ENCODE results near the gene RHOF.

RHOF gene

GRCh38 chr12:121812921-121813896 lies 19.7 kb upstream of the RHOF start:
- no peak for TF ChIP-seq CTCF (IDR thresholded peaks at IDR 0.05; ENCODE audit: extremely low read depth, missing control alignments)
- no peak for DNase-seq (ENCODE audit: low spot score)

- TF ChIP-seq CTCF (IDR thresholded peaks at IDR 0.05; ENCODE audit: extremely low read depth, missing control alignments) = no peak
- peak; percentile 80 for DNase-seq (ENCODE audit: low spot score)
Measured at GRCh38 chr12:121812320-121812871, 18.9 kb upstream of the RHOF start.

GRCh38 chr12:121811434-121812319 lies 18.2 kb upstream of the RHOF start:
- DNase-seq (ENCODE audit: low spot score) = peak; percentile 96
- peak; percentile 91 for TF ChIP-seq CTCF (IDR thresholded peaks at IDR 0.05; ENCODE audit: extremely low read depth, missing control alignments)

GRCh38 chr12:121810833-121811433 lies 17.4 kb upstream of the RHOF start:
- DNase-seq (ENCODE audit: low spot score) = no peak
- no peak for TF ChIP-seq CTCF (IDR thresholded peaks at IDR 0.05; ENCODE audit: extremely low read depth, missing control alignments)

GRCh38 chr12:121810234-121810817 lies 16.8 kb upstream of the RHOF start:
- no peak for DNase-seq (ENCODE audit: low spot score)
- TF ChIP-seq CTCF (IDR thresholded peaks at IDR 0.05; ENCODE audit: extremely low read depth, missing control alignments) = no peak

GRCh38 chr12:121809712-121810116 lies 16.2 kb upstream of the RHOF start:
- TF ChIP-seq CTCF (IDR thresholded peaks at IDR 0.05; ENCODE audit: extremely low read depth, missing control alignments) = no peak
- no peak for DNase-seq (ENCODE audit: low spot score)
